CD14-positive monocyte (primary cell): ENCODE results near the gene PKD1. TPM values are rescaled to one million over a fixed set of nuclear protein-coding genes. Genes with fewer than 3 reads are reported as not detected.

Source experiments
- DNase-seq, 3 donors: peaks; one replicate each; pipeline ENCODE4 v3.0.0-alpha.2; 2011 to 2022
- H2AFZ ChIP-seq: 2 replicates; pipeline ENCODE4 v1.6.0; 2012; ENCODE audit warnings: mild to moderate bottlenecking, low read depth, low read length, inconsistent platforms; ENCODE audit not compliant: insufficient read depth, poor library complexity, severe bottlenecking
- H3K27ac ChIP-seq, 2 donors: 1 replicate in 1 of 2; 2 replicates in 1 of 2; pipeline ENCODE4 v1.5.1; 2012 to 2013; ENCODE audit warnings: low read length in 2 of 2, control low read depth in 1 of 2, inconsistent platforms in 1 of 2, low read depth in 1 of 2, mild to moderate bottlenecking in 1 of 2
- H3K27me3 ChIP-seq, 2 donors: one replicate each; pipeline versions ENCODE4 v1.6.0 to v1.6.1; 2011 to 2013; ENCODE audit warnings: low read length in 2 of 2; ENCODE audit not compliant: control insufficient read depth in 2 of 2, insufficient read depth in 2 of 2
- H3K36me3 ChIP-seq, 2 donors: replicated peaks in 1 of 2; 1 replicate in 1 of 2; 2 replicates in 1 of 2; pipeline versions ENCODE4 v1.5.1 to v1.6.1; 2012 to 2013; ENCODE audit warnings: low read length in 2 of 2, control low read depth in 1 of 2, inconsistent platforms in 1 of 2, mild to moderate bottlenecking in 1 of 2; ENCODE audit not compliant: insufficient read depth in 2 of 2, control insufficient read depth in 1 of 2
- H3K4me1 ChIP-seq, 2 donors: 1 replicate in 1 of 2; 2 replicates in 1 of 2; pipeline versions ENCODE4 v1.5.1 to v1.6.1; 2012 to 2013; ENCODE audit warnings: low read length in 2 of 2, control low read depth in 1 of 2, inconsistent platforms in 1 of 2, mild to moderate bottlenecking in 1 of 2, moderate library complexity in 1 of 2; ENCODE audit not compliant: insufficient read depth in 2 of 2, control insufficient read depth in 1 of 2
- H3K4me2 ChIP-seq: replicated peaks from 2 replicates; pipeline ENCODE3; 2012; ENCODE audit warnings: low read length, moderate library complexity, mild to moderate bottlenecking; ENCODE audit not compliant: poor library complexity, severe bottlenecking; ENCODE audit errors: extremely low read depth
- H3K4me3 ChIP-seq, 3 experiments: fragments of 200-600 bp in 1 of 3; sonication (generic) in 1 of 3; replicated peaks in 1 of 3; 1 replicate in 2 of 3; 2 replicates in 1 of 3; pipeline ENCODE4 v1.5.1; 2011 to 2013; ENCODE audit warnings: low read length in 3 of 3, mild to moderate bottlenecking in 3 of 3, control low read depth in 2 of 3, low read depth in 2 of 3, inconsistent platforms in 1 of 3, moderate library complexity in 1 of 3
- H3K79me2 ChIP-seq: 2 replicates; pipeline ENCODE4 v1.6.0; 2012; ENCODE audit warnings: mild to moderate bottlenecking, control low read depth, inconsistent platforms, low read length, moderate library complexity; ENCODE audit not compliant: insufficient read depth
- H3K9ac ChIP-seq: 2 replicates; pipeline ENCODE4 v1.6.0; 2017; ENCODE audit warnings: low read length, mild to moderate bottlenecking; ENCODE audit not compliant: insufficient read depth, poor library complexity, severe bottlenecking
- H3K9me3 ChIP-seq, 2 donors: replicated peaks in 1 of 2; 1 replicate in 1 of 2; 2 replicates in 1 of 2; pipeline versions ENCODE4 v1.5.1 to v1.6.1; 2012 to 2013; ENCODE audit warnings: low read length in 2 of 2, control low read depth in 1 of 2; ENCODE audit not compliant: control insufficient read depth in 1 of 2, insufficient read depth in 1 of 2
- H4K20me1 ChIP-seq: 2 replicates; pipeline ENCODE4 v1.6.0; 2012; ENCODE audit warnings: mild to moderate bottlenecking, low read length, control low read depth, moderate library complexity; ENCODE audit not compliant: insufficient read depth
- H3K27ac Mint-ChIP-seq, 7 donors: one replicate each; pipeline ENCODE4 v1.8.0; 2020; ENCODE audit warnings: mild to moderate bottlenecking in 7 of 7, mixed read lengths in 7 of 7, moderate library complexity in 6 of 7, inconsistent platforms in 2 of 7
- H3K27me3 Mint-ChIP-seq, 3 donors: one replicate each; pipeline ENCODE4 v1.8.0; 2021 to 2022; ENCODE audit warnings: low read depth in 3 of 3, mild to moderate bottlenecking in 3 of 3, mixed read lengths in 3 of 3, moderate library complexity in 3 of 3, inconsistent platforms in 1 of 3
- H3K36me3 Mint-ChIP-seq, 2 donors: one replicate each; pipeline ENCODE4 v1.8.0; 2020; ENCODE audit warnings: mixed read lengths in 2 of 2, inconsistent platforms in 1 of 2, mild to moderate bottlenecking in 1 of 2
- H3K4me1 Mint-ChIP-seq: one replicate; pipeline ENCODE4 v1.8.0; 2020; ENCODE audit warnings: mild to moderate bottlenecking, mixed read lengths
- H3K4me3 Mint-ChIP-seq, 2 donors: one replicate each; pipeline ENCODE4 v1.8.0; 2020; ENCODE audit warnings: mild to moderate bottlenecking in 2 of 2, mixed read lengths in 2 of 2, moderate library complexity in 1 of 2
- H3K9me3 Mint-ChIP-seq, 7 donors: one replicate each; pipeline ENCODE4 v1.8.0; 2020 to 2022; ENCODE audit warnings: mixed read lengths in 7 of 7, mild to moderate bottlenecking in 6 of 7, moderate library complexity in 6 of 7, inconsistent platforms in 2 of 7
- CTCF ChIP-seq: fragments of 200-600 bp; IDR thresholded peaks from one replicate; pipeline ENCODE4 v1.8.0; 2022; ENCODE audit warnings: antibody characterized with exemption, mild to moderate bottlenecking
- WGBS: methylation state at CpG from one replicate; pipeline ENCODE4 v1.1.5; 2013; ENCODE audit warnings: missing lambda C conversion rate; ENCODE audit not compliant: insufficient coverage; 5-methylcytosine and 5-hydroxymethylcytosine counted together
- intact Hi-C, 2 donors: fragments of 100-400 bp; cut with micrococcal nuclease; formaldehyde crosslinking; loops; one replicate each; pipeline versions ENCODE4 v1.15.0 to v1.15.1; 2023
- polyA plus RNA-seq, 3 donors: library from polyadenylated mRNA; depleted of rRNA in 1 of 3; unstranded in 2 of 3; stranded (reverse) in 1 of 3; fragments of 300-500 nt in 2 of 3; fragments of >200 nt in 1 of 3; fragmentation: Illumina TruSeq in 2 of 3; gene quantifications; 1 replicate in 2 of 3; 2 replicates in 1 of 3; pipeline ENCODE4 v1.2.3, GENCODE V29; 2012 to 2021

PKD1 gene
- polyA plus RNA-seq, 3 donors, result 0.22 to 53.8 (median 1.6) TPM

GRCh38 chr16:2081201-2082084, 54.3 kb downstream of the PKD1 start:
- Histone ChIP-seq H3K4me1 (no peaks in the 10 kb centered on the region), H3K9me3 (no peaks in the 10 kb centered on the region), H2AFZ (no peak overlapping the region), H3K79me2 (no peaks in the 10 kb centered on the region), H3K27ac (no peak overlapping the region), H3K36me3 (peaks cover 75 to 98% of the 10 kb centered on the region in 2 donors), H3K4me3 (no peak overlapping the region), H4K20me1 (no peaks in the 10 kb centered on the region), H3K9ac (no peak overlapping the region), H3K27me3 (no peaks in the 10 kb centered on the region), H3K4me2 (no peak overlapping the region)
- H3K4me3 Mint-ChIP-seq, result no peak overlapping the region
- DNase-seq, result no peak
- no peak overlapping the region for H3K27ac Mint-ChIP-seq
- TF ChIP-seq CTCF, result no peak
- no peaks in the 10 kb centered on the region for H3K9me3 Mint-ChIP-seq
- H3K36me3 Mint-ChIP-seq, result peaks cover 40 to 75% of the 10 kb centered on the region in 2 donors
- peaks cover 0 to 2% (median 2%) of the 10 kb centered on the region in 3 donors for H3K27me3 Mint-ChIP-seq
- 95% methylated on average over 34 of the region's 35 CpGs for WGBS
- intact Hi-C loops, result no loop called here
- H3K4me1 Mint-ChIP-seq, result no peaks in the 10 kb centered on the region

GRCh38 chr16:2079991-2080390, 55.7 kb downstream of the PKD1 start:
- Mint-ChIP-seq H3K4me1 (no peaks in the 10 kb centered on the region), H3K27me3 (peaks cover 0 to 2% (median 2%) of the 10 kb centered on the region in 3 donors)
- peaks cover 75 to 92% of the 10 kb centered on the region in 2 donors for H3K36me3 ChIP-seq

More at GRCh38 chr16:2079991-2080390, 55.7 kb downstream of the PKD1 start:
- WGBS, result 94% methylated on average over 15 of the region's 16 CpGs
- Histone ChIP-seq H4K20me1 (no peaks in the 10 kb centered on the region), H3K4me2 (no peak overlapping the region), H3K27ac (no peak overlapping the region), H3K9ac (no peak overlapping the region), H3K9me3 (no peaks in the 10 kb centered on the region), H3K79me2 (no peaks in the 10 kb centered on the region), H3K4me1 (no peaks in the 10 kb centered on the region), H2AFZ (no peak overlapping the region), H3K27me3 (no peaks in the 10 kb centered on the region), H3K4me3 (no peak overlapping the region)
- no peak overlapping the region for H3K4me3 Mint-ChIP-seq
- no peak for DNase-seq
- no peak for TF ChIP-seq CTCF
- H3K27ac Mint-ChIP-seq, result no peak overlapping the region
- peaks cover 47 to 74% of the 10 kb centered on the region in 2 donors for H3K36me3 Mint-ChIP-seq
- intact Hi-C loops, result no loop called here
- H3K9me3 Mint-ChIP-seq, result no peaks in the 10 kb centered on the region
